HepG2 (cell line): ENCODE results near the gene CACNA1D. TPM values are rescaled to one million over a fixed set of nuclear protein-coding genes. Genes with fewer than 3 reads are reported as not detected.
A peak's percentile ranks its signal among the peaks of the same experiment; 100 is the strongest.

Experiments used
- CCAR2 ChIP-seq: fragments of 200-400 bp; formaldehyde crosslinking; optimal IDR thresholded peaks from 2 replicates; pipeline ENCODE3; 2018; ENCODE audit warnings: low read depth, mild to moderate bottlenecking, low read length, moderate library complexity
- E2F2 ChIP-seq: sonication (generic); formaldehyde crosslinking; IDR thresholded peaks from 2 replicates; pipeline ENCODE4 v1.4.0; 2020; ENCODE audit warnings: missing genetic modification reagents, borderline replicate concordance
- EEA1 ChIP-seq: sonication (generic); formaldehyde crosslinking; IDR thresholded peaks from 2 replicates; pipeline ENCODE4 v1.5.1; 2020; ENCODE audit warnings: mild to moderate bottlenecking, missing genetic modification reagents, borderline replicate concordance
- HIVEP1 ChIP-seq: sonication (generic); formaldehyde crosslinking; IDR thresholded peaks from 2 replicates; pipeline ENCODE4 v1.4.0; 2020; ENCODE audit warnings: mild to moderate bottlenecking, missing genetic modification reagents
- HMGXB4 ChIP-seq, 2 experiments: sonication (generic) in 1 of 2; formaldehyde crosslinking in 1 of 2; IDR thresholded peaks; 2 replicates each; pipeline versions ENCODE4 v1.4.0 to v1.6.1; 2018 to 2020; ENCODE audit warnings: missing genetic modification reagents in 2 of 2, borderline replicate concordance in 1 of 2, low read depth in 1 of 2, mild to moderate bottlenecking in 1 of 2, missing biosample characterization in 1 of 2
- MED8 ChIP-seq: sonication (generic); formaldehyde crosslinking; IDR thresholded peaks from 2 replicates; pipeline ENCODE4 v1.8.1; 2023; ENCODE audit warnings: mild to moderate bottlenecking, missing genetic modification reagents; ENCODE audit not compliant: insufficient replicate concordance
- PCBP1 ChIP-seq: fragments of 200-400 bp; formaldehyde crosslinking; IDR thresholded peaks from 2 replicates; pipeline ENCODE4 v1.6.1; 2017; ENCODE audit warnings: mild to moderate bottlenecking, low read depth, low read length, borderline replicate concordance
- RBM22 ChIP-seq: fragments of 200-400 bp; formaldehyde crosslinking; optimal IDR thresholded peaks from 2 replicates; pipeline ENCODE3; 2017; ENCODE audit warnings: mild to moderate bottlenecking, low read length, moderate library complexity
- SALL1 ChIP-seq: sonication (generic); formaldehyde crosslinking; IDR thresholded peaks from 2 replicates; pipeline ENCODE4 v1.8.0; 2022; ENCODE audit warnings: mild to moderate bottlenecking, missing genetic modification reagents
- TAF1 ChIP-seq: sonication (generic); formaldehyde crosslinking; IDR thresholded peaks from 2 replicates; pipeline ENCODE4 v1.4.0; 2020; ENCODE audit warnings: missing genetic modification reagents
- TFDP1 ChIP-seq: IDR thresholded peaks from 2 replicates; pipeline ENCODE4 v1.6.1; 2016; ENCODE audit warnings: missing compliant biosample characterization, missing genetic modification reagents, borderline replicate concordance
- THAP11 ChIP-seq: IDR thresholded peaks from 2 replicates; pipeline ENCODE4 v1.6.1; 2016; ENCODE audit warnings: missing biosample characterization, missing genetic modification reagents
- TP53 ChIP-seq: sonication (generic); formaldehyde crosslinking; conservative IDR thresholded peaks from 2 replicates; pipeline ENCODE4 v1.4.0; 2020; ENCODE audit warnings: missing genetic modification reagents
- ZNF17 ChIP-seq: sonication (generic); formaldehyde crosslinking; IDR thresholded peaks from 2 replicates; pipeline ENCODE4 v1.5.0; 2020; ENCODE audit warnings: mild to moderate bottlenecking, missing genetic modification reagents
- ZNF256 ChIP-seq: sonication (generic); formaldehyde crosslinking; conservative IDR thresholded peaks from 2 replicates; pipeline ENCODE4 v1.4.0; 2020; ENCODE audit warnings: missing genetic modification reagents
- ZNF496 ChIP-seq: sonication (generic); formaldehyde crosslinking; IDR thresholded peaks from 2 replicates; pipeline ENCODE4 v1.8.1; 2023; ENCODE audit warnings: mild to moderate bottlenecking, moderate library complexity, missing genetic modification reagents; ENCODE audit not compliant: insufficient replicate concordance
- ZNF83 ChIP-seq: sonication (generic); formaldehyde crosslinking; IDR thresholded peaks from 2 replicates; pipeline ENCODE4 v1.4.0; 2020; ENCODE audit warnings: missing genetic modification reagents, mild to moderate bottlenecking, borderline replicate concordance
- polyA plus RNA-seq, 8 experiments: library from polyadenylated mRNA; depleted of rRNA in 3 of 8; stranded (reverse) in 7 of 8; unstranded in 1 of 8; fragments of >200 nt; fragmentation: Illumina TruSeq in 4 of 8; extraction: Trizol in 4 of 8; gene quantifications; 2 replicates each; pipeline versions ENCODE4 v1.2.1 to v1.2.3, GENCODE V29; 2011 to 2016; ENCODE audit warnings: low read depth in 4 of 8, missing spikeins in 1 of 8, mixed read lengths in 1 of 8; ENCODE audit not compliant: insufficient read depth in 1 of 8
- total RNA-seq, 5 experiments: library from RNA; depleted of rRNA; stranded (reverse); fragments of >200 nt; fragmentation: Illumina TruSeq; extraction: Trizol; gene quantifications; 2 replicates each; pipeline ENCODE4 v1.2.3, GENCODE V29; 2016; ENCODE audit warnings: low read depth in 1 of 5
- TF ChIP-seq, protein P1 (sequence below): sonication (generic); formaldehyde crosslinking; IDR thresholded peaks from 2 replicates; pipeline ENCODE4 v1.4.0; 2020; ENCODE audit warnings: missing genetic modification reagents, mild to moderate bottlenecking, borderline replicate concordance

CACNA1D gene
- total and polyA plus RNA-seq, 2 of the 13 experiments (the other 11 are each of a cell fraction or from before 2014, with no cell fraction given), result 0.26 to 0.38 TPM

GRCh38 chr3:53818221-53819162 lies 324.1 kb downstream of the CACNA1D start (continued):
- no peak for TF ChIP-seq TP53 (CRISPR knock-in tag)
- no peak for TF ChIP-seq HMGXB4 (CRISPR knock-in tag; IDR thresholded peaks at IDR 0.05; ENCODE audit: borderline replicate concordance in 1 of 2, low read depth in 1 of 2)
- TF ChIP-seq PCBP1, result no peak
- no peak for TF ChIP-seq E2F2 (CRISPR knock-in tag)
- TF ChIP-seq CCAR2, result no peak
- no peak for TF ChIP-seq TAF1
- TF ChIP-seq HIVEP1, result no peak
- TF ChIP-seq ZNF496 (CRISPR knock-in tag), result no peak
- TF ChIP-seq SALL1 (CRISPR knock-in tag), result peak; percentile 82
- no peak for TF ChIP-seq ZNF83
- no peak for TF ChIP-seq ZNF256 (CRISPR knock-in tag)
- no peak for TF ChIP-seq TFDP1 (CRISPR knock-in tag)
- TF ChIP-seq MED8 (CRISPR knock-in tag), result no peak
- peak; percentile 80 for TF ChIP-seq RBM22
- TF ChIP-seq, protein P1, sequence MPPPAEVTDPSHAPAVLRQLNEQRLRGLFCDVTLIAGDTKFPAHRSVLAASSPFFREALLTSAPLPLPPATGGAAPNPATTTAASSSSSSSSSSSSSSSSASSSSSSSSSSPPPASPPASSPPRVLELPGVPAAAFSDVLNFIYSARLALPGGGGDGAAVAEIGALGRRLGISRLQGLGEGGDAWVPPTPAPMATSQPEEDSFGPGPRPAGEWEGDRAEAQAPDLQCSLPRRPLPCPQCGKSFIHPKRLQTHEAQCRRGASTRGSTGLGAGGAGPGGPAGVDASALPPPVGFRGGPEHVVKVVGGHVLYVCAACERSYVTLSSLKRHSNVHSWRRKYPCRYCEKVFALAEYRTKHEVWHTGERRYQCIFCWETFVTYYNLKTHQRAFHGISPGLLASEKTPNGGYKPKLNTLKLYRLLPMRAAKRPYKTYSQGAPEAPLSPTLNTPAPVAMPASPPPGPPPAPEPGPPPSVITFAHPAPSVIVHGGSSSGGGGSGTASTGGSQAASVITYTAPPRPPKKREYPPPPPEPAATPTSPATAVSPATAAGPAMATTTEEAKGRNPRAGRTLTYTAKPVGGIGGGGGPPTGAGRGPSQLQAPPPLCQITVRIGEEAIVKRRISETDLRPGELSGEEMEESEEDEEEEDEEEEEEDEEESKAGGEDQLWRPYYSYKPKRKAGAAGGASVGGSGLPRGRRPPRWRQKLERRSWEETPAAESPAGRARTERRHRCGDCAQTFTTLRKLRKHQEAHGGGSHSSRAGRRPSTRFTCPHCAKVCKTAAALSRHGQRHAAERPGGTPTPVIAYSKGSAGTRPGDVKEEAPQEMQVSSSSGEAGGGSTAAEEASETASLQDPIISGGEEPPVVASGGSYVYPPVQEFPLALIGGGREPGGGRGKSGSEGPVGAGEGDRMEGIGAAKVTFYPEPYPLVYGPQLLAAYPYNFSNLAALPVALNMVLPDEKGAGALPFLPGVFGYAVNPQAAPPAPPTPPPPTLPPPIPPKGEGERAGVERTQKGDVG (CRISPR knock-in tag), result no peak
- no peak for TF ChIP-seq THAP11
- no peak for TF ChIP-seq EEA1 (CRISPR knock-in tag)
- no peak for TF ChIP-seq ZNF17 (CRISPR knock-in tag)
